Mesothelial cell of epicardium (in vitro differentiated cells): ENCODE measurements around the gene CFAP97. TPM values are rescaled to one million over a fixed set of nuclear protein-coding genes. Genes with fewer than 3 reads are reported as not detected.

Experiments
- DNase-seq, 2 experiments: peaks; one replicate each; pipeline ENCODE4 v3.0.0; 2021; ENCODE audit warnings: low spot score in 2 of 2; ENCODE audit not compliant: unreplicated experiment in 2 of 2
- H3K27ac Mint-ChIP-seq: 2 replicates; pipeline ENCODE4 v1.8.0; 2021; ENCODE audit warnings: mixed read lengths
- H3K27me3 Mint-ChIP-seq: 2 replicates; pipeline ENCODE4 v1.8.0; 2021; ENCODE audit warnings: low read depth, mixed read lengths
- H3K36me3 Mint-ChIP-seq: 2 replicates; pipeline ENCODE4 v1.8.0; 2021; ENCODE audit warnings: mixed read lengths
- H3K4me1 Mint-ChIP-seq: 2 replicates; pipeline ENCODE4 v1.8.0; 2021; ENCODE audit warnings: mixed read lengths
- H3K4me3 Mint-ChIP-seq: 2 replicates; pipeline ENCODE4 v1.8.0; 2021; ENCODE audit warnings: mild to moderate bottlenecking, moderate library complexity, mixed read lengths
- H3K9me3 Mint-ChIP-seq: 2 replicates; pipeline ENCODE4 v1.8.0; 2021; ENCODE audit warnings: mixed read lengths
- total RNA-seq: library from RNA; stranded (reverse); gene quantifications from 3 replicates; pipeline ENCODE4 v1.2.1, GENCODE V29; 2021
- TF ChIP-seq, protein P1 (sequence below): fragments of 200-600 bp; sonication (generic); IDR thresholded peaks from one replicate; pipeline ENCODE4 v1.5.0; 2021; ENCODE audit warnings: antibody characterized with exemption; ENCODE audit not compliant: unreplicated experiment

Gene CFAP97
- total RNA-seq, 1 donor from 2014 or later: 28.2 TPM

- H3K27ac Mint-ChIP-seq: no peak overlapping the region
- no peak for DNase-seq
- H3K36me3 Mint-ChIP-seq: no peaks in the 10 kb centered on the region
- H3K27me3 Mint-ChIP-seq: peaks cover 2% of the 10 kb centered on the region
- no peaks in the 10 kb centered on the region for H3K9me3 Mint-ChIP-seq
- TF ChIP-seq, protein P1, sequence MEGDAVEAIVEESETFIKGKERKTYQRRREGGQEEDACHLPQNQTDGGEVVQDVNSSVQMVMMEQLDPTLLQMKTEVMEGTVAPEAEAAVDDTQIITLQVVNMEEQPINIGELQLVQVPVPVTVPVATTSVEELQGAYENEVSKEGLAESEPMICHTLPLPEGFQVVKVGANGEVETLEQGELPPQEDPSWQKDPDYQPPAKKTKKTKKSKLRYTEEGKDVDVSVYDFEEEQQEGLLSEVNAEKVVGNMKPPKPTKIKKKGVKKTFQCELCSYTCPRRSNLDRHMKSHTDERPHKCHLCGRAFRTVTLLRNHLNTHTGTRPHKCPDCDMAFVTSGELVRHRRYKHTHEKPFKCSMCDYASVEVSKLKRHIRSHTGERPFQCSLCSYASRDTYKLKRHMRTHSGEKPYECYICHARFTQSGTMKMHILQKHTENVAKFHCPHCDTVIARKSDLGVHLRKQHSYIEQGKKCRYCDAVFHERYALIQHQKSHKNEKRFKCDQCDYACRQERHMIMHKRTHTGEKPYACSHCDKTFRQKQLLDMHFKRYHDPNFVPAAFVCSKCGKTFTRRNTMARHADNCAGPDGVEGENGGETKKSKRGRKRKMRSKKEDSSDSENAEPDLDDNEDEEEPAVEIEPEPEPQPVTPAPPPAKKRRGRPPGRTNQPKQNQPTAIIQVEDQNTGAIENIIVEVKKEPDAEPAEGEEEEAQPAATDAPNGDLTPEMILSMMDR: no peak
- H3K4me3 Mint-ChIP-seq: no peak overlapping the region
- peaks cover 11% of the 10 kb centered on the region for H3K4me1 Mint-ChIP-seq
These were observed 90.5 kb downstream of the CFAP97 start for GRCh38 chr4:185113340-185113739.

- H3K4me3 Mint-ChIP-seq: no peak overlapping the region
- no peaks in the 10 kb centered on the region for H3K36me3 Mint-ChIP-seq
- peaks cover 12% of the 10 kb centered on the region for H3K4me1 Mint-ChIP-seq
- TF ChIP-seq, protein P1: no peak
- DNase-seq: no peak
- H3K27ac Mint-ChIP-seq: no peak overlapping the region
- H3K9me3 Mint-ChIP-seq: no peaks in the 10 kb centered on the region
- peaks cover 2% of the 10 kb centered on the region for H3K27me3 Mint-ChIP-seq
These were observed 91.7 kb downstream of the CFAP97 start for GRCh38 chr4:185112104-185112503.

GRCh38 chr4:185110375-185110823 lies 93.4 kb downstream of the CFAP97 start:
- H3K27ac Mint-ChIP-seq: no peak overlapping the region
- TF ChIP-seq, protein P1: no peak
- H3K36me3 Mint-ChIP-seq: no peaks in the 10 kb centered on the region
- H3K9me3 Mint-ChIP-seq: no peaks in the 10 kb centered on the region
- peaks cover 3% of the 10 kb centered on the region for H3K4me1 Mint-ChIP-seq
- no peak overlapping the region for H3K4me3 Mint-ChIP-seq
- H3K27me3 Mint-ChIP-seq: peaks cover 2% of the 10 kb centered on the region
- no peak for DNase-seq

DNA sequence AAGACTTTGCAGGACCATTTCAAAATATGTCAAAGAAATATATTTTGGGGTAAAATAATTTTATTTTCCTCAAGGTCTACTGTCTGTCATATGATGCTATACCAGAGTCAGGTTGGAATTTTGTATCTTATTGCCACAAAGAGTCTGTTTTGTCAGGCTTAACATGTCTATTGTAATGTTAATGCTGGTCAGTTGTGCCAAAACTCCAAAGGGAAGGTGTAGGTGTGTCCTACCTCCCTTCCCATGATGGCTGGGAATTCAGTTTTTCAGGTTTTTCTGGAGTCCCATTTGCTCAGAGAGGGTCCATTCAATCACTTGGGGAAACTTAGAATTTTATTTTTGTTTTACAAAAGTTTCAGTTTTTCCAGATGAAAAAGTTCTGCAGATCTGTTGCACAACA lies 94.1 kb downstream of the CFAP97 start:
- H3K36me3 Mint-ChIP-seq: no peaks in the 10 kb centered on the region
- H3K27ac Mint-ChIP-seq: no peak overlapping the region
- H3K4me3 Mint-ChIP-seq: no peak overlapping the region
- DNase-seq: no peak
- TF ChIP-seq, protein P1: no peak
- H3K27me3 Mint-ChIP-seq: peaks cover 2% of the 10 kb centered on the region
- peaks cover 3% of the 10 kb centered on the region for H3K4me1 Mint-ChIP-seq
- H3K9me3 Mint-ChIP-seq: no peaks in the 10 kb centered on the region

Other genes starting within 250 kb of the CFAP97 start
- gene HELT, start 185.5 kb downstream of the CFAP97 start, total RNA-seq: not detected in 3 replicates
- 24.3 to 27.5 TPM (median 25.4 TPM) in 3 replicates for gene SLC25A4, start 60.7 kb downstream of the CFAP97 start, total RNA-seq
- 10.9 to 12.8 TPM (median 12.1 TPM) in 3 replicates for gene SNX25, start 5.6 kb upstream of the CFAP97 start, total RNA-seq
- gene LRP2BP, start 191.9 kb upstream of the CFAP97 start, total RNA-seq: 1.4 to 1.9 TPM (median 1.6 TPM) in 3 replicates
- 3.5 to 3.7 TPM (median 3.5 TPM) in 3 replicates for gene ANKRD37, start 192.8 kb upstream of the CFAP97 start, total RNA-seq
- gene UFSP2, start 222.0 kb upstream of the CFAP97 start, total RNA-seq: 30.6 to 37.2 TPM (median 36.1 TPM) in 3 replicates